Measurements from ENCODE around the gene LPP.

LPP gene

DNA sequence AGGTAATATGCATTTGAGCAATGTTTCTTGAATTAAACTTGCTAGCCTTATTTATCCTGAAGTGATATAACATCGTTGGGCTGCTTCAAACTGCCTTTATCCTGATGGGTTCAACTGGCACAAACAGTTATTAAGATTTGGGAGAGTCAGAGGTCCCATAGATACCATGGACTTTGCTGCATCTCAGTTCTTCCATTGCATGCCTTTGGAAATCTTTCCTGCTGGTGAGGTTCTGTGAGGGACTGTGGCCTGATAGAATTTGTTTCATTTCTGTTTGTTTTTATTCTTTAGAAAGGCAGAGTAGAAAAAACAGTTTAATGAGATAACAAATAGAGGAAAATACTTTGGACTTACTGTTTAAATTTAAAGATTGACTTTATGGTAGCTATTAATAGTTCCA, 508.3 kb downstream of the LPP start:
- Mint-ChIP-seq H3K4me3 (no peak overlapping the region), H3K27me3 (no peaks in the 10 kb centered on the region), H3K4me1 (ENCODE audit: low read depth) (no peaks in the 10 kb centered on the region), H3K27ac (no peak overlapping the region), H3K36me3 (peaks cover 5% of the 10 kb centered on the region), H3K9me3 (ENCODE audit: low read depth) (no peaks in the 10 kb centered on the region)

DNA sequence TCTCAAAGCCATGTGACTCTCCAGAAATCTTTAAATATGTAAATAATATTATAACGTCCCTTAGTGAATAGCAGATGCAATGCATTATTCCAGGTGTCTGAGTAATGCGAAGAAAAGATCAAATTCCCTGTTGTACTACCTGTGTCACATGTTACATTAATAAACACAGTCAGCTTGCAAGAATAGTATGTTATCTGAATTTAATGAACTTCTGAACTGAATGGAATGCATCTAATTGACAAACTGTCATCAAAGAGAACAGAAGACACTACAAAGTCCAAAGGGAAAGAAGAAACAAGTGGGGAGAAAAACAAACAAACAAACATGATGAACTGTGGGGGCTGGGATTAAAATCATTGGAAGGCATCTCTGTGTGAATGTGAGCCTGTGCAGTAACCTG, 508.8 kb downstream of the LPP start:
- H3K4me1 Mint-ChIP-seq (ENCODE audit: low read depth), result no peaks in the 10 kb centered on the region
- H3K9me3 Mint-ChIP-seq (ENCODE audit: low read depth), result no peaks in the 10 kb centered on the region
- peaks cover 5% of the 10 kb centered on the region for H3K36me3 Mint-ChIP-seq
- H3K27ac Mint-ChIP-seq, result no peak overlapping the region
- H3K27me3 Mint-ChIP-seq, result no peaks in the 10 kb centered on the region
- no peak overlapping the region for H3K4me3 Mint-ChIP-seq

DNA sequence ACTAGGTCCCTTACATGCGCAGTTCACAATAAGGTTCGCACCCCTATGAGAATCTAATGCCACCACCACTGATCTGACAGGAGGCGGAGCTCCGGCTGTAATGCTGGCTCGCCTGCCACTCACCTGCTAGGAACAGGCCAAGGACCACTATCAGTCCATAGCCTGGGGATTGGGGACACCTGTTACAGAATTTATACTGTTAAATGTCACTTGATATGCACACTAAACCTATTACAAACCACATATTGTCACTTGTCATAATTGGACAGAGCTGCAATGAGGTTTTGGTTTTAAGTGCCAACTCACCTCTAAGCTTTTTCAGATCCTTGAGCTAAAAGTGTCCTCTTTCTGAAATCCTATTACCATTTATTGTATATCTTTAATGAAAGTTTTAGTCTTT, 509.9 kb downstream of the LPP start:
- peaks cover 2% of the 10 kb centered on the region for H3K9me3 Mint-ChIP-seq (ENCODE audit: low read depth)
- no peak overlapping the region for H3K27ac Mint-ChIP-seq
- H3K4me3 Mint-ChIP-seq, result no peak overlapping the region
- H3K4me1 Mint-ChIP-seq (ENCODE audit: low read depth), result no peaks in the 10 kb centered on the region
- H3K27me3 Mint-ChIP-seq, result no peaks in the 10 kb centered on the region
- H3K36me3 Mint-ChIP-seq, result peaks cover 10% of the 10 kb centered on the region

DNA sequence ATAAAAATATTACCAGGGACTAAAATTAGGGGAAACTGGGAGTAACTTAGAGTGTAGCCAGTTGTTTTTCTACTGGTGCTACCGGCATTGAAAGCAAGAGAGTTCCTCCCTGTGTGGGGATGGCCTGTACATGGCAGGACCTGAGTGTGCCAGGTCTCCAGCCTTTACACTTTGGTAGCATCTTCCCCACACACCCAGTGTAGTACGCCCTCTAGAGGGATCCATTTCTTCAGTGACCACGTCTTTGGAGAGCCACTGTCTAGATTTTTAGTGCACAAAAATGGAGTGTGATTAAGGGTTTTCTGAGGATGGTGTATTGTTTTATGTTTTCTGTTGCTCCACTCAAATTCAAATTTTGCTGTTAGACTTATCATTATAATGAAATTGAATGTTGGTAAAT, 510.8 kb downstream of the LPP start:
- H3K36me3 Mint-ChIP-seq, result peaks cover 13% of the 10 kb centered on the region
- H3K27ac Mint-ChIP-seq, result no peak overlapping the region
- H3K4me1 Mint-ChIP-seq (ENCODE audit: low read depth), result no peaks in the 10 kb centered on the region
- no peaks in the 10 kb centered on the region for H3K27me3 Mint-ChIP-seq
- peaks cover 4% of the 10 kb centered on the region for H3K9me3 Mint-ChIP-seq (ENCODE audit: low read depth)
- H3K4me3 Mint-ChIP-seq, result no peak overlapping the region

DNA sequence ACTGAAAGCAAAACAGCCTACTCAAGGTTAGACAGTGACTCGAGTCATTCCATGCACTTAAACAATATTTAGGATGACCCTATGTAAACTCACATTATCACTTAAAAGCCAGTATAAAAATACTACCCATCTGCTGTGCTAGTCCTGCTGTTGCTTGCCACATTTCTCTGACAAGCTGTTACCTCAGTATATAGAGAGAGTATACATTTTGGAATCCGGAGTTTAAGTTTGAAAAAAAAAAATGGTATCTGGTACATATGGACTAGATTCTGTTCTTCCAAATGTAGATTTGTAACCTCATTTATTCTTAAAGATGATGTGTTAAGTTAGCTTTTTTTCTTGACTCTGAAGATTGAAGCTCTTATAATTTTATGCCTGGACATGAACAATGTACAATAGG, 514.0 kb downstream of the LPP start:
- Mint-ChIP-seq H3K27me3 (no peaks in the 10 kb centered on the region), H3K27ac (no peak overlapping the region), H3K4me3 (no peak overlapping the region), H3K4me1 (ENCODE audit: low read depth) (peaks cover 6% of the 10 kb centered on the region), H3K9me3 (ENCODE audit: low read depth) (peaks cover 7% of the 10 kb centered on the region), H3K36me3 (peaks cover 16% of the 10 kb centered on the region)

DNA sequence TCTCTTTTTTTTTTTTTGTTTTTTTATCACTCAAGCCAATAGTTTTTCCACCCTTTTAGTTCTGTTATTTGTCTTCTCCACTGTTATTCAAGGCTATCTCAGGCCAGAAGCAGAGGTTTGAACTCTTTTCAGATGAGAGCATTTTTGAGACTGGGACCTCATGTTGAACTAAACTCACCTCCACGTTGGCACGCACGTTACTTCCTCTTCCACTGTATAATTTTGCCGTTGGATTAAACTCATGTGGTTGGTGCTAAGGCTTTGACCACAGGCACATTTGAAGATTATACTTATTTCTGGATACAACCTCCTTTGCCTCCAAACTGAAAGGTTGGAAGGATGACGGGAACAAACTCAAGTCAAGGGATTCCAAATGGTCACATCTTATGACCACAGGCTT, 516.5 kb downstream of the LPP start:
- Mint-ChIP-seq H3K36me3 (peaks cover 16% of the 10 kb centered on the region), H3K9me3 (ENCODE audit: low read depth) (peaks cover 7% of the 10 kb centered on the region), H3K4me3 (no peak overlapping the region), H3K27me3 (no peaks in the 10 kb centered on the region), H3K4me1 (ENCODE audit: low read depth) (peaks cover 6% of the 10 kb centered on the region), H3K27ac (no peak overlapping the region)

DNA sequence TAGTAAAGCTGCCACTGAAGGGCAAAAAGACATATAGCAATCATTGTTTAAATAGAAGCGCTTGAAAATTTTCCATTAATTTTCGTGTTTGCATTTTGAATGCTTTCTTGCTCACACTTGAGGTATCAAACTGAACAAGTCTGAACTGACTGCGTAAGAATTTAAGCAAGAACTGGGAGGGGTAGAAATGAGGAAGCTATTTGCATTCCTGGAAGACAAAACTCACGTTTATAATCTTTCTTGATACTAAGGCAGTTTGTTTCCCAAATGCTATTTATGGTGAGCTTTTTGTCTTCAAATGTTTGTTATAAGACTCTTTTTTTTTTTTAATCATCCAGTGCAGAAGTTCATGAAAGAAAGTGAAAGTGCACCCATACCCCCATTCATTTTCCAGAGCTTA, 518.0 kb downstream of the LPP start:
- Mint-ChIP-seq H3K4me3 (no peak overlapping the region), H3K9me3 (ENCODE audit: low read depth) (peaks cover 7% of the 10 kb centered on the region), H3K27me3 (no peaks in the 10 kb centered on the region), H3K4me1 (ENCODE audit: low read depth) (peaks cover 6% of the 10 kb centered on the region), H3K27ac (no peak overlapping the region), H3K36me3 (peaks cover 14% of the 10 kb centered on the region)

DNA sequence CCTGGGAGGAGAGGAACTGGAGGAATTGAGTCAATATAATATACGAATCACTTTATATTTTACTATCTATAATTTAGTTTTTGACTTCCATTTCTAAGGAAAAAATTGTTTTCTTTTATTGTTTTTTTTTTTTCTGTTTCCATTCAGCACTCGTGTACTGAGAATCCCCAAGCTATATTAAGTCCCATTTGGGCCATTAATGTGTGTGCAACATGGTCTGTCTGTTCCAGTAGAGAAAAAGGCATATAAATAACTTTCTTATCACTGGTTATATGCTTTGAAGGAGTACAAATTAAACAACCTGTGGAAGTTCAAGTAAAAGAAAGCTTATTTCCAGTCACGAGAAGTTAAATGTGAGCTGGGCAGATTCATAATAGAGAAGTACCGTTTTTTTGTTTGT, 518.9 kb downstream of the LPP start:
- H3K27me3 Mint-ChIP-seq, result no peaks in the 10 kb centered on the region
- H3K27ac Mint-ChIP-seq, result no peak overlapping the region
- peaks cover 6% of the 10 kb centered on the region for H3K4me1 Mint-ChIP-seq (ENCODE audit: low read depth)
- peaks cover 7% of the 10 kb centered on the region for H3K9me3 Mint-ChIP-seq (ENCODE audit: low read depth)
- H3K4me3 Mint-ChIP-seq, result no peak overlapping the region
- H3K36me3 Mint-ChIP-seq, result peaks cover 14% of the 10 kb centered on the region

DNA sequence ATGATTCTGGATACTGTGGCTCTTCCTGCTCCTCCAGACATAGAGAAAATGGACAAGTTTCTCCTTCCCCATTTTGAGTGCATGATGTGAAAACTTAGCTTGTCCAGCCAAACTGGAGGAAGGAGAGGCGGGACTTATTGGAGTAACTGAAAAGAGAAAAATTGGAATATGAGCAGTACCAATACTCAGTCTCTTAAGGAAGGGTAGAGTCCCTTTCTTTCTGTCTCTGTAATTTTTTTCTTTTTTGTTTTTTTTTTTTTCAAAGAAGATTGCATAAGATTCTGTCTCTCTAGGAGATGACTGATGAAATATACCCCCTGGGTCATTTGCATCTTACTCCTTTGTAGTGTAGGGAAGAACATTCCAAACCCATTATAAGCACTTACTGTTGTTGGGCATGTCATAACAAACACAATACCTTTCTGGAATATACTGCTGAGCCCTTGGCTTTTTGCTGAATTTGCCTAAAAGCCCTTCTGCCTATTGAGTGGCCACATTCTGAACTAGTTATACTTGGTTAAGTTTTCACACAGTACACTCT, 519.8 kb downstream of the LPP start:
- H3K27me3 Mint-ChIP-seq, result no peaks in the 10 kb centered on the region
- H3K27ac Mint-ChIP-seq, result no peak overlapping the region
- peaks cover 6% of the 10 kb centered on the region for H3K4me1 Mint-ChIP-seq (ENCODE audit: low read depth)
- no peak overlapping the region for H3K4me3 Mint-ChIP-seq
- peaks cover 10% of the 10 kb centered on the region for H3K36me3 Mint-ChIP-seq
- H3K9me3 Mint-ChIP-seq (ENCODE audit: low read depth), result peaks cover 7% of the 10 kb centered on the region

DNA sequence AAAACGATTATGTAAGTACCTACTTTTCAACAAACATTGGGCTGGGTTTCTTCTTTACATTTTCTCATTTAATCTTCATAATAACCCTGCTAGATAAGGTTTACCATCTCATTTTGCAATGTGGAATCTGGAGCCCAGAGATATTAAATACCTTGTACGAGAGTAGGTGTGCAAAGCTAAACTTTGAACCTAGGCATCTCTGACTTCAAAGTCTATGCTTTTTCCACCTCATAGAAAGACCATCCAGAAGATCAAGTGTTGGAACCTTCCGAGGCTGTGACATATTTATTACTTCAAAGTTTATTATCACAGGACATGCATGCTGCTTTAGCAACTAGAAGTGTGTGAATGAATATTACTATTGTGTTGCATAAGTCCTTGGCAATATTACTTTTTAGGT, 520.6 kb downstream of the LPP start:
- H3K27ac Mint-ChIP-seq, result no peak overlapping the region
- peaks cover 6% of the 10 kb centered on the region for H3K4me1 Mint-ChIP-seq (ENCODE audit: low read depth)
- H3K4me3 Mint-ChIP-seq, result no peak overlapping the region
- peaks cover 7% of the 10 kb centered on the region for H3K36me3 Mint-ChIP-seq
- peaks cover 3% of the 10 kb centered on the region for H3K9me3 Mint-ChIP-seq (ENCODE audit: low read depth)
- no peaks in the 10 kb centered on the region for H3K27me3 Mint-ChIP-seq

DNA sequence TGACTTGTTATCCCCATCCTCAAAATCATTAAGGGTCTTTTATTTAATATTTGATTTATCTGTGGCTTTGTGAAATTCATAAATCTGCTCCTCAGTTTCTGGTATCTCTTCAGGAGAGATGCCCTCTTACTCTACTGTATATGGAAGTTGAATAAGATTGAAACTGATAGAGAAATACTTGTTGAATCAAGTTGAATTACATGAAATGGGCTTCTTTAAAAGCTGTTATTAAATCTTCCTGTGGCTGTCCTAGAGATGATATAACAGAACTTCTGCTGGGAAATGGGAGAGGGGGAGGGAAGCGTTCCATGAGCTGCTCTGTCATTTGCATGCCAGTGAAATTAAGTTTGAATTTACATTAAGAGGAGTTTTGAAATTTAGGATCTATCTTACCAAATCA, 523.4 kb downstream of the LPP start:
- Mint-ChIP-seq H3K27me3 (no peaks in the 10 kb centered on the region), H3K27ac (no peak overlapping the region), H3K9me3 (ENCODE audit: low read depth) (no peaks in the 10 kb centered on the region), H3K36me3 (peaks cover 2% of the 10 kb centered on the region), H3K4me1 (ENCODE audit: low read depth) (no peaks in the 10 kb centered on the region), H3K4me3 (no peak overlapping the region)

DNA sequence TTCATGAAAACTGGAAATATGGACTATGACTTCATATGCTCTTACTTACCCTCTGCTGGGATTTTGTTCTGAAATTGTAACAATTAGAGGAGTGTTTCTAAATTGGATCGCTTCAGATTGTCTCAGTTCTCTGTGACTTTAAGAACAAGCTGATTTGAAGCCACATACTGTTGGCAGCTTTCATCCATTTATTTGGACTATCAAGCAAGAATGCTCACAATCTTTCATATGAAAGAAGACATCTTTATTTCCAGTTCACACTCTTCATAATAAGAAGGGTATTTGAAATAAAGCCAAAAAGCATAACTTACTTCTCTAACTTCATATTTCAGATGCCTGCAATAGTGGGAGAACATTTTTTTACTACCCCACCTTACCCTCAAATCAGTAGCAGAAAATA, 526.2 kb downstream of the LPP start:
- H3K4me3 Mint-ChIP-seq, result no peak overlapping the region
- H3K27me3 Mint-ChIP-seq, result no peaks in the 10 kb centered on the region
- no peaks in the 10 kb centered on the region for H3K4me1 Mint-ChIP-seq (ENCODE audit: low read depth)
- no peak overlapping the region for H3K27ac Mint-ChIP-seq
- peaks cover 8% of the 10 kb centered on the region for H3K36me3 Mint-ChIP-seq
- H3K9me3 Mint-ChIP-seq (ENCODE audit: low read depth), result no peaks in the 10 kb centered on the region

DNA sequence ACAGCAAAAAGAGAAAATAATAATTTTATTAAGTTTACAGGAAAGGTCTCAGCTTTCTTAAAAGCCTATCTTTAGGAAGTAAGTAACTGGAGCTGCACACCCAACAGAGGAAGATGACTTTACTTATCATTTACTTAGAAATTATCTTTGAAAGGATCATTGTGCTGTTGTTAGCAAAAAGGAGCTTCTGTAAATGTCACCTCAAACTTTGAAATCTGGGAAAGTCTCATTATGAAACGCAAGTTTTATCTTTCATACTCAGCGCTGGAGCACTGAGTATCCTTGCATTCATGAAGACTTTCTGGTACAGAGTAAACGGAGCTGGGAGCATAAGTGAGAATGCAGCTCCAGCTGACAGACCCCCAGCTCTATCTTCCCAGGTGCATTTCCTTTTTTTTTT, 526.6 kb downstream of the LPP start:
- H3K27me3 Mint-ChIP-seq, result no peaks in the 10 kb centered on the region
- H3K4me3 Mint-ChIP-seq, result no peak overlapping the region
- no peaks in the 10 kb centered on the region for H3K4me1 Mint-ChIP-seq (ENCODE audit: low read depth)
- no peak overlapping the region for H3K27ac Mint-ChIP-seq
- peaks cover 8% of the 10 kb centered on the region for H3K36me3 Mint-ChIP-seq
- no peaks in the 10 kb centered on the region for H3K9me3 Mint-ChIP-seq (ENCODE audit: low read depth)

DNA sequence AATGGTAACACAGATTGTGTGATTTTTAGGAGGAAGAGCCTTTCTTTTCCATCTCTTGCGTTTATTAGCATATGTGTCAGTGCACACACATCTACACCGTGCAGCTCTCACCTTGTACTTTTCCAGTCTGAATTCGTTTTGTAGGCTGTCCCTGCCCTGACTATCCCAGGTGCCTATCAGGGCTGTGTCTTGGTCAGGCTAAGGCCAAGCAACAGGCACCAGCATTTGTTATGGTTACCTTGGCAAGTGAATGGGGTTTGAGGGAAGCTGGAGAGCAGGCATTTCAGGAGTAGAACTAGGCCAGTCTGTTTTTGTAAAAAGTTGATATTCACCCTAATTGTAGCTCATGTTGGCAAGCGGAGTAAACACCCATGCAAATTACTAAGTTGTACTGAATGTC, 528.4 kb downstream of the LPP start:
- Mint-ChIP-seq H3K4me1 (ENCODE audit: low read depth) (no peaks in the 10 kb centered on the region), H3K27me3 (no peaks in the 10 kb centered on the region), H3K9me3 (ENCODE audit: low read depth) (no peaks in the 10 kb centered on the region), H3K4me3 (no peak overlapping the region), H3K27ac (no peak overlapping the region), H3K36me3 (peaks cover 8% of the 10 kb centered on the region)

DNA sequence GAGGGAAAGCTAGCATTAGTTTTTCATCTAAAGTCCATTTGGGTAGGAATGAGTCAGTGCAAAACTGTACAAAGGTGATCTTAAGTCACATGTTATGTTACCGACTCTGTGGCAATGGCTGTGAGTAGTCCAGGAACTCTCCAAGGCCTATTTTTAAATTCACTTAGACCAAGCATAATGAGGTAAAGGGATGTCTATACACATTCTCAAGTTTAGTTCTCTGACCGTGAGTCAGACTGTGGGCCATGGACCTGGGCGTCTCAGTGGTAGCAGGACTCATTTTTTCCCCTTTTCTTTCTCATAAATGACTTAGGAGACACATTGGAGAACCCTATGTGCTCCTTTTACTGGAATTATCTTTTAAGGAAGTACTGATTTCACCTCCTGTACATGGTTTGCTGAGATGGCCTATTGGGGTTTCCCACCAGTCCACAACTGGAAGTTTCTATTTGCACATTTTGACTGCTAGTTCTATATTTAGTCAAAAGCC, 529.1 kb downstream of the LPP start:
- H3K9me3 Mint-ChIP-seq (ENCODE audit: low read depth), result no peaks in the 10 kb centered on the region
- no peak overlapping the region for H3K27ac Mint-ChIP-seq
- no peaks in the 10 kb centered on the region for H3K4me1 Mint-ChIP-seq (ENCODE audit: low read depth)
- no peaks in the 10 kb centered on the region for H3K27me3 Mint-ChIP-seq
- H3K36me3 Mint-ChIP-seq, result peaks cover 8% of the 10 kb centered on the region
- H3K4me3 Mint-ChIP-seq, result no peak overlapping the region

DNA sequence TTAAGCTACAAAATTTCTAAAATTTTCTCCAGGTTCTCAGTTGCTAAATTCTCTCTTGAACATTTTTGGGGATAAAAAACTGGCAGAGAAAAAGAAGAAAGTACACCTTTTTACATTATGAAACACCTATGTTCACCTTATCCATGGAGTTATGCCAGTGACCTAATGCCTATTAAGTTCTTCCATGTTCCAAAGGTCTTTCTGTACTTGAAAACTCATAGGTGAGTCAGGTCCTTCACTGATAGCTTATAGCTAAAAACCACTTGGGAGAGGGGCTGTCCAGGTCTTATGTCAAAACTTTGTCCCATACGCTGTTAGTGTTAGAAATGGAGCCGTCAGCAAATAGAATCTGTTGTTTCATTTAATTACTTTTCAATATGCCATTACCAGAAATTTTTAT, 530.3 kb downstream of the LPP start:
- no peaks in the 10 kb centered on the region for H3K9me3 Mint-ChIP-seq (ENCODE audit: low read depth)
- no peak overlapping the region for H3K4me3 Mint-ChIP-seq
- H3K36me3 Mint-ChIP-seq, result peaks cover 11% of the 10 kb centered on the region
- no peaks in the 10 kb centered on the region for H3K27me3 Mint-ChIP-seq
- H3K4me1 Mint-ChIP-seq (ENCODE audit: low read depth), result no peaks in the 10 kb centered on the region
- no peak overlapping the region for H3K27ac Mint-ChIP-seq
